ENCODE results near the gene FRMD3.
A peak's percentile ranks its signal among the peaks of the same experiment; 100 is the strongest.

The FRMD3 gene

DNA sequence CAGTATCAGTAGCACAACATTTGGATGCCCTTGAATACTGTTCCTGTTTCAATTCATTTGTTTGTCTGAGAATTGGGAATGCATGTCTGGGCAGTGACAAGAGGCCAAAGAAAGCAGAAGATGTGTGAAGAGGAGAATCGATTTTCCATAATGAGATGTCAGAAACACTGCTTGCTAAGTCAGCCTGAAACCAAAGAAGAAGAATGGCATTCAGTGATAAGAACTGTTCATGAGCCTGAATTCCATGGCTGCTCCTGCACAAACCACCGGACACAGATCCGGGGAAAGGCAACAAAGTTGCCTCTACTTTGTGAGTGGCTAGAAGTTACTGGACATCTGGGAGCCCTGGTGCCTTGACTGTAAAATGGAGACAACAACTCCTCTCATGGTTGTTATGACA is 268.1 kb downstream of the FRMD3 start:
- DNase-seq = no peak

DNA sequence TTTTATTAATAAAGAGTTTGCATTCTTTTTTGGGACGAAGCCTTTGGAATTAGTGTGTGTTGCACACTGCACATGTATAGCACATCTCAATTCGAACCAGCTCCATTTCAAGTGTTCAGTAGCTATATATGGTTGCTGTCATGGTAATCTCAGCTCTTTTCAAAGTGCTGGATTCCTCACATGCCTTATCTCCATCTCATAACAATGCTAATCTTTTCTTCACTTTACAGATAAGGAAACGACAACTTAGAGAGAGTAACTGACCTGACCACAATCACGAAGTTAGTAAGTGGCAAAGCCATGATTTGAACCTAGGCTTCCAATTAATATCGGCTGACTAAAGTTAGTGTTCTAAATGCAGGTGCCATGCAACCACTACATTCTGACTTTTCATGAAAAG is 270.5 kb downstream of the FRMD3 start:
- DNase-seq = no peak

DNA sequence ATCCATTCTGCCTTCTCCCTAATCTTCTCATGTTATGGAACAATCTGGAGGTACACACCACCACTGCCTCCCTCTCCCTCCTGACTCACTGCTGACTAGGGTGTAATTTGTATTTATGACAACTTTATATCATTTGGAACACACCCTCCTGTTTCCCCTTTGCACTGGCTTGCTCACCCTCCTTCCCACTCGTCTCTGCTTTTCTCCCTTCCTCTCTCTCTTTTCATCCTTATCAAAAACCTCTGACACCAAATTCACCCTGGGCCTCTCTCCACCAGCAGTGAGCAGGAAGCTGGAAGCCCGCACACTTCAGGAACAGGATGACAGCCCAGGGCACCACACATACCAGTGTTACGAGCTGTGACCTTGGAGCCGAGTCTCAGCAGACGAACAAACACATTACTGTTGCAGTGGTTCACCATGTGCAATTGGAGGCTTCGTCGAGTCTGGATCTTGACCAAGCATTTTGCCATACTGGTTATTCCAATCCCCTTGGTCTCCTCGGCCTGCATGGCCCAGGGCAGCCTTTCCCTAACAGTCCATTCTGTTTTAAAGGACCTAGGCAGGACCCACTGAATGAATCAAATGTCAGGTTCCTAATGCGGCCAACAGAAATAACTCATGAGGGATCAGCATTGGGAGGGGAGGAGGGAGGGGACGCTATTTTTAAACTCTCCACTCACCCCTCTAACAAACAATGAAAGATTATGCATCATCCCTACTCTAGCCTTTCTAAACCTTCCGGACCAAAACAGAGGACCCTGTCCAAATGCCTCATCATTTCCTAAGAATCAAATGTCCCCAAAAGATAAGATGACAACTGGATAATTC is 271.3 kb downstream of the FRMD3 start:
- DNase-seq = no peak

DNA sequence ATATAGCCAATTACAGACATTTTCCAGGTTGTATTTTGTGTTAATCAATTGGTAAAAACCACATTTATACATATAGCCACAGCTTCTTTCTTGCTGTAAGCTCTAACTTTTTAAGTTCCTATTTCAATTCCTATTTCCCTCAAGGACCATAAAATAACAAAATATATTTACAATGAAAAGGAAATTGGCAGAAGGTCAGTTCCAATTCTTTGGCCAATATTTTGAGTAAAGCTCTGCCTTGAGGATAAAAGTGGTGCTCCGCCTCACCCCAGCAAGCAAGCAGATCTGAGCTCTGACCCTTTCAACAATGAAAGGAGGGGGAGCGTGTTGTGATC is 271.9 kb downstream of the FRMD3 start:
- no peak for DNase-seq

DNA sequence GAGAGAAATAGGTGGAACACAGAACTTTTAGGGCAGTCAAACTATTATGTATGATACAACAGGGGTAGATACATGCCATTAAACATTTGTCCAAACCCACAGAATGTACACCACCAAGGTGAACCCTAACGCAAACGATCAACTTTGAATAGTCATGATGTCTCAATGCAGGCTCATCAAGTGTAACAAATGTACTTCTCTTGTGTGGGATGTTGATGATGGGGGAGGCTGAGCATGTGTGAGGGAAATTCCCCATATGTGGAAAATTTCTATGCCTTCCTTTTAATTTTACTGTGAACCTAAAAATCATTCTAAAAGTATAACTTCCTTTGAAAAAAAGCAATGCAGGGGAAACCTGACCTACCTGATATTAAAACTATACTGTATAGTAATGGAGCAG is 273.9 kb downstream of the FRMD3 start:
- no peak for DNase-seq

DNA sequence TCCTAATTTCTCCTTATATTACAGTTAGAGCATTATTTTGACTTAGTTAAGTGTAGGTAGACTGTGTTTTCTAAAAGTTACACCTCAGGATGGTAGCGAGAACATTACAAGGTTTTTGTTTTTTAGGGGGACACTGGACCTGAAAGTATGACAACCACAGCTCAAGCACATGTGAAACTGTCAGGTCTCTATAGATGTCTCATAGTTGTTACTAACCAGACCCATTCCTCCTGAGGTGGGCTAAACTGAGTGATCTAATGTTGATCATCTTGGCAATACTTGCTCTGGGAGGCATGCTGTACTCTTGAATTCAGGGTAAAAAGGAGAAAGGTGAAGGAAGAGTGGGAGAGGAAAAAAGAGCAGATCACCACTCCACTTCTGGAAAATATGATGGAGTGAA is 278.6 kb downstream of the FRMD3 start:
- DNase-seq = no peak

DNA sequence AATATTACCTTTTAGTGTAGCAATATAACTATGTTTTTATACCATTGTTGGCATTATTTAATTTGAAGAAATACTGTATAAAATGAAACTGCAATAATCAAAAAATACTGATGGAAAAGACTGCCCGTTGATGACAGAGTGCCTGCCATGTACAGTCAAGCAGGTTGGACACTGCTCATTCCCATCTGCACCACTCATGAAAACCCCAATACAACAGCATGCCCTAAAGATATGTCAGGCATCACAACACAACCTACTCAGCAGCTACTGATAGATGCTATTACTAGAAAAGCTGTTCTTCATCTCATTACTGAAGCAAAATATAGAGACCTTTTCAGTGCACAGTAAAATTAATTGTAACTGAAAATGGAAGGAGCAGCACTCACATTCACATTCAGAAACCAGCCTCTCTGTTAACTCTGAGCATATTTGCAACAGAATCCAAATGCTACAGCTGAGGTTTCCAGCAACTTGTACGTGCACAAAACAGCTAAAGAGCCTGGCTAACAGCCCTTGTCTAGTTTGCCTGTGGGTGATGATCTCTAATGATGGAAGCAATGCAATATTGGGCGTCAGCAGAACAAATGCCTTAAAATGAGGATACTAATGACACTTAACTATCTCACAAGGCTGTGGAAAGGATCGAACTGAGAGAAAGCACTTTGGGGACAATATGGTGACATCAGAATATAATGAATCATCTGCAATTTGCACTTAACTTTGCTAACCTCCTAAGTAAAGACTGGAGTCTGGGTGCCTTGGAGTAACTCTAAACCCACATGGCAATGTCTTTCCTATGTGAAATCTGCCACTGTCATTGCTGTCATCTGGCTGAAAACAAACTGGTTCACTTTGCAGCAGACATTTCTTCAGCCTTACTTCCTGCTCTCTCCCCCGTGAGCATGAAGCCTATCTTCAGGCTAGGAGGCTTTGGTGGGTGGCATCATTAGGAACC is 280.0 kb downstream of the FRMD3 start:
- no peak for DNase-seq

DNA sequence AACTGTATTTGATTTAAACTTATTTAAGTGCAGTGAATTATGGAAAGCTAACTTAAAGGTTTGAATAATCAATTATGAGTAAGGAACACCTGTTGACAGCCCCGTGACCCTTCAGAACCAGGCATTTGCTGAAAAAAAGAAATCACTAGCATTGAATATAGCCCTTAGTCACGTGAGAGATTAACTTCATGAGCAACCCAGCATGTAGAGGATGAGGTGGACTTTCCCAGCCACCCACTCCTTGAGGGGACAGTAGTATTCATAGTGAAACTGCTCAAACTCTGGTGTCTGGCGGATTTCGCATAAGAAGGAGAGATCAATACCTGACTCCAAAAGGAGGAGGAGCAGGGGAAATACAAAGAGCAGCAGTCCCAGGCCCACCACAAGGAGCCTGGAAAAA is 290.5 kb downstream of the FRMD3 start:
- no peak for DNase-seq

DNA sequence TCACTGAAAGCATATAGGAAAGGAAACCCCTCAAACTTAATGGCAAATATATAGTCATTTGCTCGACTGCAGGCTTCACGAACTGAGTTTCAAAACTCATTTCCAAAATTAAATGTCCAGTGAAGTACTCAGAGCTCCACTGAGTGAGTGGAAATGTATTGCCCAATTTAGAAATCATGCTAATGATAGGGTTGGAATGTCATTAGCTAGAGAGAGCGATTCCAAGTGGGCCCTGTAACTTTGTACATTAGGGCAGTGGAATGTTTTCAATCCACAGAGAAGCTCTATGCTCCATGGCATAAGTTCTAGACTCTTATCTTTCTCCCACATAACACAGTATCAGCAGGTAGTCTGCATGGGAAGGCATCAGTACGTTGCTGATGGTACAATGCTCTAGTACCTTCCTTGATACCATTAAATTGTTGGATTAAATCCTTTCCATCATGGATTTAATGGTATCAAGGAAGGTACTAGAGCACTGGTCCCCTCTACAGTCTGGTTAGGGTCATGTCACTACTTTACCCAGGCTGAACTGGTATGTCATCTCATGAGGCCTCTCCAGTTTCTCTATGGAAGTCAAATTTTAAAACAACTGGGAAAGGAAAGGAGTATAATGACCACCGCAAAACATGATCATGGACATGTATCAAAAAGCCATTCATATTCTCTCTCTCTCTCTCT is 292.1 kb downstream of the FRMD3 start:
- DNase-seq = no peak

DNA sequence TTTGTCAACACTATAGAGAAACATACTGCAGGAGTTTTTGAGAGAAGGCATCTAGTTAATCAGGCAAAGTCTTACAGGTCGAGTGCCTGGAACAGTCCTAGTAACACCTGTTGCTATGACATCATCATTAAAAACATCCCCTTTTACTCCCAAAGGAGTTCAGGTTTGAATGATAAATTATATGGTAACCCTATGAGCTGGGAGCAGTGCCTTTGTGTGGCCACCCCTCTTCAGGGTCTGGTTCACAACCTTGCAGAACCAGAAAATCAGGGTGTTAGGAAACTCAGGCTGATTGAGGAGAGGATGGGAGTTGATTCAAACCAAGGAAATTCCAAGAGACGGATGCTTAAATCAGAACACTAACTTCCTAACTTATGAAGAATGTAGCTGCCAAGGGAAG is 296.1 kb downstream of the FRMD3 start:
- no peak for DNase-seq

DNA sequence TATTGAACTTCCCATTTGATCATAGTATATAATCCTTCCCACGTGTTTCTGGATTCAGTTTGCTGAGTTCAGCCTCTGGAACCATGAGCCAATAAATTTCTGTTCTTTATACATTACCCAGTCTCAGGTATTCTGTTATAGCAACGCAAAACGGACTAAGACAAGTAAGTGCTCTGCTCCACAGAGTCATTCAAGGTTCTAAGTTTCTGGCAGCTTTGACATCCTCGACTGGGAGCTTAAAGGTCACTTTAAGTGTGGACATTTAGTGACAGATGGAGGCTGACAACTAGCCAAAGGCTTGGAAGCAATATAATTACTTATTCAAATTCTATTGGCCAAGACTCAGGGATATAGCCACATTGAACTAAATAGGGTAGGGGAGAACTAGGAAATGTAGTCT is 297.5 kb downstream of the FRMD3 start:
- DNase-seq = no peak

DNA sequence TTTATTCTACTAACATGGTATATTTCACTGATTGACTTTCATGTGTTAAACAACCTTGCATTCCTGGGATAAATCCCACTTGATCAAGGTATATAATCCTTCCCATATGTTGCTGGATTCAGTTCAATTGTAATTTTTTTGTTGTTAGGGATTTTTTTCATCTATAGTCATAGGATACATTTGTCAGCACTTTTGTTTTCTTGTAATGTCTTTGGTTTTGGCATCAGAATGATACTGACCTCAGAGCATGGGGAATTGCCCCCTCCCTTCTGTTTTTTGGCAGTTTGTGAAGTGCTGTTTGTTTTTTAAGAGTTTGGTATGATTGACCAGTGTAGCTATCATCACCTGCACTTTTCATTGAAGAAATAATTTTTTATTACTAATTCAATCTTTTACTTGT is 298.5 kb downstream of the FRMD3 start:
- no peak for DNase-seq

DNA sequence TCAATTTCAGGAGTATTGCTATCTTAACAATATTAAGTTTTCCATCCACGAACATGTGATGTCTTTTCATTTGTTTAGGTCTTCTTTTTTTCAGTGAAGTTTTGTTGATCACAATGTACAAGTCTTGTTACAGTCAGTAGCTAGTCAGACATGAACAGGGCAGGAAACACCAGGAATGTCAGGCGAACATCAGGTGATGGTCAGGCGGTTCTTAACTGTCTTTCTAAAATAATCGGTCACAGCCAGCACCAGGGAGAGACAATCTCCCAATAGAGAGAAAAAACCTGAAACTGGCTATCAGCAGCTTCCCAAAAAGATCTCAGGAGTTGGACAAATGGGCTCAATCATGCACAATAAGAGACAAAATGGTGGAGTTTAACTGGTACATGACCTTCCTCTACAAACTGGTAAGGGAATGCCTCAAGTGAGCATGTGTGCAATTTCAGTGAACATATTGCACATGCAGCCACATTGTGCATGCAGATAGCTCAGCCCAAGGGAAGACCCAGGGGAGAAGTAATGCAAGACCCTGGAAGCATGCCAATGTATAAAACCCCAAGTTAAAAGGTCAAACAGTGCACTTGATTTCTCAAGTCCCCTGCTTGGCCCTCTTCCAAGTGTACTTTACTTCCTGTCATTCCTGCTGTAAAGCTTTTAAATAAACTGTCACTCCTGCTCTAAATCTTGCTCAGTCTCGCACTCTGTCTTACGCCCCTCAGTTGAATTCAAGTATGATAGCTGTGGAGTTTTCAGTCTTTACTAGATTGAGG is 299.1 kb downstream of the FRMD3 start:
- no peak for DNase-seq

DNA sequence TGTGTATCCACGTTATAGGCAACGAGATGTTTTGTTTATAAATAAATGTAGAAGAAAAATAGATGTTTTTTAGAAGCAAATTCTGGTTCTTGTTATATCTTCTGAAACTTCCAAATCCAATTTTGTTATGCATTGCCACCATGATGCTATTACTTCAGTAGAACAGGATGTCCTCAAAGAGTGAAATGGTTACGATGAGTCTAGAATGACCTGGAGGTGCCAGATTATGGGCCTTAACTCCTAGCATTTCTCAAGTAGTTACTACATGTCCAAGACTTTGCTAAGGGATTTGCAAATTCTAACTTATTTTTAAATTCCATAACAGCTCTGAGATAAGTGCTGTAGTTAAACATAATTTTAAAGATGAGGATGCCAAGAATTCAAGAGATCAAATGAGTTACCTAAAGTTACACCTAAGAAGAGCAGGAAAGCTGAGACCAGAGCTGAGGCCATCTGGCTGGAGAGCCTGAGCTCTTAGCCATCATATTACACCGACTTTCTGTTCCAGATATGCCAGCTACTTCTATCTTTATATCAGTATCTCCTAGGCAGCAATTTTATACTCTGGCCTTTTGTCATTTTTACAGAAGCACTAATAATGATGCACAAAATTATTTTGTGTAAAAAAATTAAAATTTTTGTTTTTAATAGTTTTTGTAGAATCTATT is 302.0 kb downstream of the FRMD3 start:
- no peak for DNase-seq

DNA sequence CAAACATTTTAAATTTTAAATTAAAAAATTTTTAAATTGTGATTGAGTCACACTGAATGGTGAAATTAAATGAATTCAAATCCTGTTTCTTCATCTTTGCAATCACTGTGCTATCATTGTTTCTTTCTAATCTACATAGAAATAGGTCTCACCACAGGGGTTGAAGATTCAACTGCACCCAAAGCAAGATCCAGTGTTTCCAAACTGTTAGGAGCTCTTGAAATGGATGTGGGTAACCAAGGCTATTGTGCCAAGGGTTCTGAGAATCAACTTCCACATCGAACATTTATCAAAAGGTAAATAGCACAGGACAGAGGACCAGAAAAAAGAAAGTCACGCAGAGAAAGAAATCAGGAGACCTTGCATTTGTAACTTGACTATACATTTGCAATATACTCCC is 302.7 kb downstream of the FRMD3 start:
- DNase-seq = no peak

DNA sequence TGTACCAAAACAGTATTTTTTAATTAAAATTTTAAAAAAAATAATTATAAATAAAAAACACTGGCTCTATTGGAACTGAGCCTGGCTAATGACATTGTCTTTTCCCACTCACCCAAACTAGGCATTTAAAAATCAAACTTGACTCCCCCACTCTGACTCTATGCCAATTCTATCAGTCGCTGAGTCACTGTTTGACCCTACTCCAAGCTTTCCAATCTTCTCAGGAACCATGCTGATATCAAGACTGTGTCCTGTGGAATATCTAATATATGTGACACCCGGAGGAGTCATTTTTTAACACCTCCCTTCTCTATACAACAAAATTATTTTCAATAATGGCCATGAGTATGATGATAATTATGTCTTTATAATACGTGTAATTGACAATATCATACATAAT is 303.7 kb downstream of the FRMD3 start:
- DNase-seq = no peak

DNA sequence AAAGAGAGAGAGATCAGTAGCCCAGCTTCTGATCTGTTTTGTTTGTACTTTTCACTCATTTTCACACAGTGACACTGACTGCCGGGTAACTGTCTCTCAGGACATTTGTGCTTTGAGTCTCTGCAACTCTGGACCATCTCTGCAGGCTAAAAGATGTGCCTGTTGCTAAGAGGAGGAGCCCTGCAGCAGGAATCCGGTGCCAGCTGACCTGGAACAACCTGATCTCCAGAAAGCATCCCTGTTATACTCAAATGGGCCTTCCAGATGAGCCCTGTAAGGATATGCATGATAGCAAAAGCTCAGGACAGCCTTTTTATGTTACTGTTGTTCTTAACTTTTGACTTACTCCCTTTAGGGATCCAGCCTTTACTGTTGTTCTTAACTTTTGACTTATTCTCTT is 304.6 kb downstream of the FRMD3 start:
- no peak for DNase-seq

DNA sequence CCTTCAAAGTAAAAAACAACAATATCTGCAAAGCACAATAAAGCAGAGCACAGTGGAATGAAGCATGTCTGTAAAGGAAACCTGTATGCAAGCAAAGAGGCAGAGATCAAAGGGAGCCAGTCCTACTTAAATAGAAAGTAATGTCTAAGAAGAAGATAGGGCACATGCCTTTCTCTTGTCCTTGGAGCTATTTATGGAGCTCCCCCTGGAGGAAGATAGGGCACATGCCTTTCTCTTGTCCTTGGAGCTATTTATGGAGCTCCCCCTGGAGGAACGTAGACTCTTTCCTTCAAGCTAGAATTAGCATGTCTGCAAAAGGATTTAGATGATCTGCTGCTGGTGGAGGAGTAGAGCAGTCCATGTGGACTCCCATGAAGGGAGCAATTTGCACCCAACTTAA is 307.2 kb downstream of the FRMD3 start:
- DNase-seq = no peak

DNA sequence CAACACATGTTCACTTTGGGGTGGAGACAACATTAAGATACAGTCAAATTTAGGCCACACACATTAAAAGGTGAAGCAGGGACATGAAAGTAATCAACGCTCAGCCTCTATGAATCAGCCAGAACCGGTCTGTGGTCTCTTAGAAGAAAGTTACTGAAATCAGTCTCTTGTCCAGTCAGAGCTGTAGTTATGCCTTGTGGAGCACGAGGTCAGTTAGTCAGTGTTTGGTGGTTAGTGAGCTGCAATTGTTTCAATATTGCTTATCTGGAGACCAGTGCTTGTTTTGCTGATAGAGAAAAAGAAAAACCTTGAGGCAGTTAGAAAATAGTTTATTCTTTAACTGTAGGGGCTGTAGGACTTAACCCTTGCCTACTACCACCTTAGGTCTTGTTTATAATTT is 317.5 kb downstream of the FRMD3 start:
- no peak for DNase-seq

DNA sequence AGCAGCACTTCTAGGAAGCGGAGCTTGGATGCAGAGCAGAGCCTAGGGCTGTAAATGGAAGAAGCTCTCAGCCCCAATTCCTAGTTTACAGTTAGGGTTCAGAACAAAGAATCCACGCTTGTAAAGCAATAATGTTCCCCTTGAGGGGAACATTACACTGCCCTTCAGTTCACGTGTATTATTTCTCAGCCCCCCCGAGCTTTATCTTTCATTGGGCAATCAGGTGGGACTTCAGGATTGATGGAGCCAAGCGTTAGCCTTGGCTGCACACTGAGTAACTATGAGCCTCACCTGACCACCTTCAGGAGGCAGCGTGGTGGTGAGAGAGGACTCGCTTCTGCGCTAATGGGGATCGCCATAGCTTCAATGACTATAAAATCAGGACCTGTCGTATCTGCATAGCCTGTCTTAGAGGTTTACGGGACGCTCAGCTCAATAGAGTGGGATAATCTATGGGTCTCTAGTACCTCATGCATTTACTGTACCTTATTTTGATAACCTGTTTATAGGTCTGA is 318.2 kb downstream of the FRMD3 start:
- no peak for DNase-seq

DNA sequence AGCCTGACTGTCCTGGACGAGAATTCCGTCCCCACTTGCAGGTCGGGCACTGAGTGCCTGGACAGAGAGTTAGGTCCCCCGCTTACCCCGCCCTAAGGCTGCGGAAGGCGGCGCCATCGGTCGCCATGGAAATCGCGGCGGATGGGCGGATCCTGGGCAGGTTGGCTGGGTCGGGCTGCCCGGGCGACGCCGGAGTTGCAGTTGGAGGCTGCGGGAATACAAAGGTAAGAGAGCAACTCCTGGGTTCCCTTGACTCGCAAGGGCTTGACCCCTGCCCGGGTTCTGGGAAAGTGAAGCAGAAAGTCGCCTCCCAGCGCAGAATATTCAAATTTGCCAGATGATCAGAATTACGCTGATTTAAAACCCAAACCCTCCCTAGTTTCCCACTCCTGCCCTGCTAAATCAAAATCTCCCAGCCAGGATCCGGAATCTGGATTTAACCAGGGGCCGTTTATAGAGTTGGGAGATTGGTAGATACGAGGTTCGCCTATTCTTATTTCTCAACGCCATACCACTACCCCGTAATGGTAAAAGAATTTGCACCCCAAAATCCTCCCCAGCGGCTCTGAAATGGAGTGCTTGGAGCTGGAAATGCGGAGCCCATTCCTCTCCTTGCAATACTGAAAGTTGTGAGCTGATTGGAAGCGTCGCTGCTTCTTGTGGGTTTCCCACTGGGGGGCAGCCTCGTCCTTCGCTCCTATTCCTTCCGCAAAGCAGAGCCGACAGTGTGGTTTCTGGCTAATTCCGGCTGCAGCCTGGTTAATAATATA is 318.9 kb downstream of the FRMD3 start:
- DNase-seq = peak; percentile 37
